GM18909 (cell line): ENCODE measurements around the gene GALNT11.
A peak's percentile ranks its signal among the peaks of the same experiment; 100 is the strongest.
"Not testable (repeated sequence)": the region's sequence is repeated elsewhere in the genome, so short reads cannot be mapped to it uniquely, and the experiment has no call there.

Source experiments
- ATAC-seq: cut with Tn5 transposase; IDR thresholded peaks from one replicate; pipeline ENCODE4 v1.9.1; 2021; ENCODE audit warnings: mild to moderate bottlenecking; ENCODE audit not compliant: unreplicated experiment, poor library complexity

GALNT11 gene

GRCh38 chr7:152025077-152025936 lies at the start of gene GALNT11:
GALNT11 (plus strand) TSS chr7:152025674; CDS start chr7:152094228, 68,554 bp downstream.
- ATAC-seq: peak; percentile 98

- ATAC-seq: no peak
Observed at GRCh38 chr7:151978616-151979015, 46.9 kb upstream of the GALNT11 start.

GRCh38 chr7:151981223-151981622 lies 44.3 kb upstream of the GALNT11 start:
- no peak for ATAC-seq

GRCh38 chr7:151982806-151983205 lies 42.7 kb upstream of the GALNT11 start:
- ATAC-seq: no peak

GRCh38 chr7:151984612-151985011 lies 40.9 kb upstream of the GALNT11 start:
- ATAC-seq: no peak

- ATAC-seq: no peak
Observed at GRCh38 chr7:151987748-151988529, 37.5 kb upstream of the GALNT11 start.

- ATAC-seq: peak; percentile 70
Observed at GRCh38 chr7:151992375-151992774, 33.1 kb upstream of the GALNT11 start.

- ATAC-seq: no peak
Observed at GRCh38 chr7:151993977-151994676, 31.3 kb upstream of the GALNT11 start.

- no peak for ATAC-seq
Observed at GRCh38 chr7:151999424-152000090, 25.9 kb upstream of the GALNT11 start.

- ATAC-seq: no peak
Observed at GRCh38 chr7:152000191-152000590, 25.3 kb upstream of the GALNT11 start.

- ATAC-seq: no peak
Observed at GRCh38 chr7:152006336-152006735, 19.1 kb upstream of the GALNT11 start.

GRCh38 chr7:152011860-152012259 lies 13.6 kb upstream of the GALNT11 start:
- ATAC-seq: no peak

- no peak for ATAC-seq
Observed at GRCh38 chr7:152013230-152013629, 12.2 kb upstream of the GALNT11 start.

- ATAC-seq: no peak
Observed at GRCh38 chr7:152013974-152014373, 11.5 kb upstream of the GALNT11 start.

- ATAC-seq: no peak
Observed at GRCh38 chr7:152014722-152015121, 10.8 kb upstream of the GALNT11 start.

GRCh38 chr7:152015600-152015999 lies 9.9 kb upstream of the GALNT11 start:
- ATAC-seq: no peak

- ATAC-seq: no peak
Observed at GRCh38 chr7:152016947-152017346, 8.5 kb upstream of the GALNT11 start.

- ATAC-seq: not testable (repeated sequence)
Observed at GRCh38 chr7:152017683-152018082, 7.8 kb upstream of the GALNT11 start.

GRCh38 chr7:152021740-152022139 lies 3.7 kb upstream of the GALNT11 start:
- not testable (repeated sequence) for ATAC-seq
